Stimulated activated CD4-positive, alpha-beta T cell treated with anti-CD3 and anti-CD28 coated beads, TNF-alpha, amount 100 ng/mL, for 24 hours (primary cell): ENCODE results near the gene PRKAG2.

Experiments used
- DNase-seq, 3 experiments: peaks; one replicate each; pipeline ENCODE4 v3.0.0-alpha.2; 2020; ENCODE audit warnings: low read depth in 3 of 3

The PRKAG2 gene

GRCh38 chr7:151624246-151624928 lies 252.5 kb downstream of the PRKAG2 start:
- DNase-seq: no peak

GRCh38 chr7:151623766-151624165 lies 253.1 kb downstream of the PRKAG2 start:
- no peak for DNase-seq

- DNase-seq: no peak
These were observed 255.0 kb downstream of the PRKAG2 start for GRCh38 chr7:151621961-151622360.

GRCh38 chr7:151616443-151617213 lies 260.3 kb downstream of the PRKAG2 start:
- DNase-seq: no peak

- no peak for DNase-seq
These were observed 261.1 kb downstream of the PRKAG2 start for GRCh38 chr7:151615784-151616183.

- DNase-seq: no peak
These were observed 261.9 kb downstream of the PRKAG2 start for GRCh38 chr7:151615058-151615457.

- no peak for DNase-seq
These were observed 262.9 kb downstream of the PRKAG2 start for GRCh38 chr7:151614019-151614418.

- DNase-seq: no peak
These were observed 265.0 kb downstream of the PRKAG2 start for GRCh38 chr7:151611878-151612277.

- DNase-seq: no peak
These were observed 265.9 kb downstream of the PRKAG2 start for GRCh38 chr7:151611041-151611440.

- no peak for DNase-seq
These were observed 268.8 kb downstream of the PRKAG2 start for GRCh38 chr7:151608031-151608551.

- DNase-seq: no peak
These were observed 269.4 kb downstream of the PRKAG2 start for GRCh38 chr7:151607464-151607867.

GRCh38 chr7:151603951-151604350 lies 273.0 kb downstream of the PRKAG2 start:
- DNase-seq: no peak

GRCh38 chr7:151601521-151602305 lies 275.2 kb downstream of the PRKAG2 start:
- no peak for DNase-seq

GRCh38 chr7:151600331-151600730 lies 276.6 kb downstream of the PRKAG2 start:
- DNase-seq: no peak

- DNase-seq: no peak
These were observed 277.3 kb downstream of the PRKAG2 start for GRCh38 chr7:151599401-151600227.

- DNase-seq: no peak
These were observed 279.1 kb downstream of the PRKAG2 start for GRCh38 chr7:151597541-151598444.

GRCh38 chr7:151595702-151596350 lies 281.1 kb downstream of the PRKAG2 start:
- no peak for DNase-seq

GRCh38 chr7:151592868-151593486 lies 283.9 kb downstream of the PRKAG2 start:
- no peak for DNase-seq

GRCh38 chr7:151592330-151592729 lies 284.6 kb downstream of the PRKAG2 start:
- DNase-seq: no peak
